ENCODE measurements around the gene ENPP7. TPM values are rescaled to one million over a fixed set of nuclear protein-coding genes. Genes with fewer than 3 reads are reported as not detected.

ENPP7 gene
- total RNA-seq, 3 donors from 2014 or later, result not detected

- Histone ChIP-seq H3K4me1 (no peaks in the 10 kb centered on the region), H3K36me3 (no peaks in the 10 kb centered on the region), H3K9me3 (no peaks in the 10 kb centered on the region), H3K4me3 (no peak overlapping the region), H3K27me3 (peaks cover 0 to 4% of the 10 kb centered on the region in 2 donors), H3K27ac (no peak overlapping the region)
- TF ChIP-seq, protein P1, sequence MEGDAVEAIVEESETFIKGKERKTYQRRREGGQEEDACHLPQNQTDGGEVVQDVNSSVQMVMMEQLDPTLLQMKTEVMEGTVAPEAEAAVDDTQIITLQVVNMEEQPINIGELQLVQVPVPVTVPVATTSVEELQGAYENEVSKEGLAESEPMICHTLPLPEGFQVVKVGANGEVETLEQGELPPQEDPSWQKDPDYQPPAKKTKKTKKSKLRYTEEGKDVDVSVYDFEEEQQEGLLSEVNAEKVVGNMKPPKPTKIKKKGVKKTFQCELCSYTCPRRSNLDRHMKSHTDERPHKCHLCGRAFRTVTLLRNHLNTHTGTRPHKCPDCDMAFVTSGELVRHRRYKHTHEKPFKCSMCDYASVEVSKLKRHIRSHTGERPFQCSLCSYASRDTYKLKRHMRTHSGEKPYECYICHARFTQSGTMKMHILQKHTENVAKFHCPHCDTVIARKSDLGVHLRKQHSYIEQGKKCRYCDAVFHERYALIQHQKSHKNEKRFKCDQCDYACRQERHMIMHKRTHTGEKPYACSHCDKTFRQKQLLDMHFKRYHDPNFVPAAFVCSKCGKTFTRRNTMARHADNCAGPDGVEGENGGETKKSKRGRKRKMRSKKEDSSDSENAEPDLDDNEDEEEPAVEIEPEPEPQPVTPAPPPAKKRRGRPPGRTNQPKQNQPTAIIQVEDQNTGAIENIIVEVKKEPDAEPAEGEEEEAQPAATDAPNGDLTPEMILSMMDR (IDR thresholded peaks at IDR 0.05), result no peak
- TF ChIP-seq POLR2AphosphoS5 (IDR thresholded peaks at IDR 0.05), result no peak
- no peak for TF ChIP-seq POLR2A (IDR thresholded peaks at IDR 0.05)
- intact Hi-C loops (cut with DNase I; ENCODE audit: low total_unique reads), result no loop called here
- no peak for DNase-seq (ENCODE audit: low spot score in 2 of 2)
These were observed 29.6 kb downstream of the ENPP7 start for GRCh38 chr17:79760197-79760906.

DNA sequence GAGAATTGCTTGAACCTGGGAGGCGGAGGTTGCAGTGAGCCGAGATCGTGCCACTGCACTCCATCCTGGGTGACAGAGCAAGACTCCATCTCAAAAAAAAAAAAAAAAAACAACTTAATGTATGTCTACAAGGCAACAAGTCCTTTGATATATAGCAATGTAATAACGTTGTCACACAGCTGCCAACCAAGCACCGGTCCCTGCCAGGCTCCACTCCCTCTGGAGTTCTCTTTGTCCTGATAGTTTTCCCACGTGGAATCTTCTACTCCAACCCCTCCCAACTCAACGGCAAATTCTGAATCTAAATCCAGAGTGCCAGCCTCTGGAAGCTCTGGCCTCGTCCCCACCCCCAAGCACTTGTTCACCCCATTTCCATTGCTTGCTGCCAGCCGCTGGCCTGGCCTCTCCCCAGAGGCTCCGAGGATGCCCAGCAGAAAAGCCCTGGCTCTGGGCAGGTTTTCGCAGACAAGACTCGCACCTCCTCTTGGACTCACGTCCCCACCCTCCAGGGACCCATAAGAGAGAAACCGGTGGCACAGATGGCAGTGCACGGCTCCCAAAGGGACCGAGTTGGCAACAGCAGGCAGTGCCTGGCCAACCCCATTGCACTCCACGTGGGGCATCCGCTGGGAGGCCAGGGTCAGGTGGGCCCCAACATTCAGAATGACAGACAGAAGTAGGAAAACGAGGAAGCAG lies 31.3 kb downstream of the ENPP7 start:
- intact Hi-C loops (cut with DNase I; ENCODE audit: low total_unique reads), result no loop called here
- DNase-seq (ENCODE audit: low spot score in 2 of 2), result no peak
- H3K4me1 ChIP-seq, result no peaks in the 10 kb centered on the region
- TF ChIP-seq, protein P1 (IDR thresholded peaks at IDR 0.05), result no peak
- TF ChIP-seq POLR2AphosphoS5 (IDR thresholded peaks at IDR 0.05) (no peak), POLR2A (IDR thresholded peaks at IDR 0.05) (no peak)
- no peaks in the 10 kb centered on the region for H3K9me3 ChIP-seq
- no peak overlapping the region for H3K4me3 ChIP-seq
- H3K27ac ChIP-seq, result no peak overlapping the region
- H3K36me3 ChIP-seq, result no peaks in the 10 kb centered on the region
- no peaks in the 10 kb centered on the region for H3K27me3 ChIP-seq

- no peaks in the 10 kb centered on the region for H3K36me3 ChIP-seq
- no peaks in the 10 kb centered on the region for H3K4me1 ChIP-seq
- no peak overlapping the region for H3K27ac ChIP-seq
- H3K27me3 ChIP-seq, result no peaks in the 10 kb centered on the region
- H3K9me3 ChIP-seq, result no peaks in the 10 kb centered on the region
- intact Hi-C loops (cut with DNase I; ENCODE audit: low total_unique reads), result no loop called here
- TF ChIP-seq POLR2A (IDR thresholded peaks at IDR 0.05), result no peak
- TF ChIP-seq, protein P1 (IDR thresholded peaks at IDR 0.05), result no peak
- TF ChIP-seq POLR2AphosphoS5 (IDR thresholded peaks at IDR 0.05), result no peak
- DNase-seq (ENCODE audit: low spot score in 2 of 2), result no peak
- no peak overlapping the region for H3K4me3 ChIP-seq
These were observed 35.0 kb downstream of the ENPP7 start for GRCh38 chr17:79765708-79766107.

GRCh38 chr17:79769570-79770506 lies 39.1 kb downstream of the ENPP7 start:
- Histone ChIP-seq H3K27me3 (peaks cover 0 to 36% of the 10 kb centered on the region in 2 donors), H3K27ac (no peak overlapping the region), H3K9me3 (no peaks in the 10 kb centered on the region), H3K36me3 (no peaks in the 10 kb centered on the region), H3K4me3 (no peak overlapping the region), H3K4me1 (no peaks in the 10 kb centered on the region)
- intact Hi-C loops (cut with DNase I; ENCODE audit: low total_unique reads), result no loop called here
- DNase-seq (ENCODE audit: low spot score in 2 of 2), result no peak
- TF ChIP-seq POLR2AphosphoS5 (IDR thresholded peaks at IDR 0.05) (no peak), POLR2A (IDR thresholded peaks at IDR 0.05) (no peak)
- TF ChIP-seq, protein P1 (IDR thresholded peaks at IDR 0.05), result no peak
